B cell (primary cell): ENCODE measurements around the gene C20orf202. TPM values are rescaled to one million over a fixed set of nuclear protein-coding genes. Genes with fewer than 3 reads are reported as not detected.
"Not testable (repeated sequence)": the region's sequence is repeated elsewhere in the genome, so short reads cannot be mapped to it uniquely, and the experiment has no call there.

Source experiments
- ATAC-seq: fragments of 200-7000 bp; cut with Tn5 transposase; one replicate; pipeline ENCODE4 v1.10.0; 2021; ENCODE audit warnings: low read depth, mild to moderate bottlenecking, moderate number of reproducible peaks, moderate library complexity
- CTCF ChIA-PET: fragments of 350-600 bp; sonication (Branson Sonifier 250); formaldehyde crosslinking; loops from one replicate; lab custom pipeline; 2021; ENCODE audit warnings: antibody characterized with exemption, inconsistent platforms; lab: Charles Lee
- POLR2A ChIA-PET: fragments of 350-600 bp; sonication (Branson Sonifier 250); formaldehyde crosslinking; loops from one replicate; lab custom pipeline; 2021; ENCODE audit warnings: antibody characterized with exemption; lab: Charles Lee
- DNase-seq: peaks from one replicate; pipeline ENCODE4 v3.0.0; 2013
- H2AFZ ChIP-seq: 2 replicates; pipeline ENCODE4 v1.6.1; 2012; ENCODE audit warnings: mild to moderate bottlenecking, low read depth, low read length; ENCODE audit not compliant: insufficient read depth, poor library complexity, severe bottlenecking
- H3K27ac ChIP-seq, 2 donors: 1 replicate in 1 of 2; 2 replicates in 1 of 2; pipeline ENCODE4 v1.5.1; 2012 to 2013; ENCODE audit warnings: low read length in 2 of 2, mild to moderate bottlenecking in 2 of 2, moderate library complexity in 1 of 2
- H3K27me3 ChIP-seq, 4 experiments: fragments of 200-600 bp in 1 of 4; sonication (generic) in 1 of 4; replicated peaks in 1 of 4; 1 replicate in 2 of 4; 2 replicates in 2 of 4; pipeline versions ENCODE4 v1.6.1 to v1.7.0; 2013 to 2016; ENCODE audit warnings: low read length in 3 of 4, mild to moderate bottlenecking in 2 of 4, mixed read lengths in 1 of 4, moderate library complexity in 1 of 4; ENCODE audit not compliant: insufficient read depth in 4 of 4, control insufficient read depth in 3 of 4; ENCODE audit errors: control extremely low read depth in 1 of 4
- H3K36me3 ChIP-seq, 2 experiments: replicated peaks in 1 of 2; 1 replicate in 1 of 2; 2 replicates in 1 of 2; pipeline versions ENCODE4 v1.6.1 to v1.7.1; 2013; ENCODE audit warnings: low read length in 1 of 2; ENCODE audit not compliant: insufficient read depth in 2 of 2, control insufficient read depth in 1 of 2; ENCODE audit errors: control extremely low read depth in 1 of 2, extremely low read depth in 1 of 2
- H3K4me1 ChIP-seq, 2 donors: fragments of 200-600 bp in 1 of 2; sonication (generic) in 1 of 2; 1 replicate in 1 of 2; 2 replicates in 1 of 2; pipeline versions ENCODE4 v1.5.1 to v1.6.1; 2013 to 2017; ENCODE audit warnings: low read length in 2 of 2; ENCODE audit not compliant: control insufficient read depth in 2 of 2, insufficient read depth in 2 of 2
- H3K4me2 ChIP-seq: replicated peaks from 2 replicates; pipeline ENCODE3; 2012; ENCODE audit warnings: mild to moderate bottlenecking, low read depth, low read length; ENCODE audit not compliant: poor library complexity, severe bottlenecking
- H3K4me3 ChIP-seq, 5 experiments: fragments of 200-600 bp in 1 of 5; sonication (generic) in 1 of 5; 1 replicate in 3 of 5; 2 replicates in 2 of 5; pipeline versions ENCODE4 v1.5.1 to v1.7.0; 2011 to 2016; ENCODE audit warnings: low read length in 4 of 5, mild to moderate bottlenecking in 4 of 5, low read depth in 2 of 5, control low read depth in 1 of 5, moderate library complexity in 1 of 5; ENCODE audit not compliant: insufficient read depth in 1 of 5; ENCODE audit errors: control extremely low read depth in 1 of 5, extremely low read depth in 1 of 5
- H3K79me2 ChIP-seq: fragments of 200-600 bp; sonication (generic); one replicate; pipeline ENCODE4 v1.6.0; 2016; ENCODE audit warnings: low read length; ENCODE audit not compliant: control insufficient read depth, insufficient read depth
- H3K9ac ChIP-seq: fragments of 200-600 bp; sonication (generic); 2 replicates; pipeline ENCODE4 v1.6.1; 2017; ENCODE audit warnings: mild to moderate bottlenecking, low read length, moderate library complexity
- H3K9me3 ChIP-seq, 3 donors: one replicate each; pipeline versions ENCODE4 v1.6.1 to v1.7.1; 2013; ENCODE audit warnings: low read length in 2 of 3; ENCODE audit not compliant: control insufficient read depth in 2 of 3, insufficient read depth in 1 of 3; ENCODE audit errors: control extremely low read depth in 1 of 3
- H4K20me1 ChIP-seq: 2 replicates; pipeline ENCODE4 v1.6.0; 2012; ENCODE audit warnings: mild to moderate bottlenecking, low read length; ENCODE audit not compliant: insufficient read depth, control insufficient read depth, poor library complexity, severe bottlenecking
- H3K27ac Mint-ChIP-seq: one replicate; pipeline ENCODE4 v1.8.0; 2021; ENCODE audit warnings: mixed read lengths
- H3K27me3 Mint-ChIP-seq: one replicate; pipeline ENCODE4 v1.8.0; 2021; ENCODE audit warnings: mixed read lengths
- H3K4me1 Mint-ChIP-seq: one replicate; pipeline ENCODE4 v1.8.0; 2021; ENCODE audit warnings: mixed read lengths
- H3K4me3 Mint-ChIP-seq: one replicate; pipeline ENCODE4 v1.8.0; 2021; ENCODE audit warnings: mixed read lengths
- H3K9me3 Mint-ChIP-seq: one replicate; pipeline ENCODE4 v1.8.0; 2022; ENCODE audit warnings: mixed read lengths; ENCODE audit not compliant: insufficient read depth
- CTCF ChIP-seq: fragments of 200-600 bp; IDR thresholded peaks from one replicate; pipeline ENCODE4 v1.8.0; 2022; ENCODE audit warnings: antibody characterized with exemption, mild to moderate bottlenecking
- EZH2 ChIP-seq: IDR thresholded peaks from 2 replicates; pipeline ENCODE4 v1.6.1; 2012; ENCODE audit warnings: borderline replicate concordance, low read depth, mild to moderate bottlenecking, moderate library complexity, low read length; ENCODE audit not compliant: insufficient read depth, poor library complexity, severe bottlenecking
- WGBS: methylation state at CpG from one replicate; pipeline ENCODE4 v1.1.5; 2013; ENCODE audit warnings: missing lambda C conversion rate; ENCODE audit not compliant: insufficient coverage; 5-methylcytosine and 5-hydroxymethylcytosine counted together
- intact Hi-C: fragments of 100-400 bp; cut with micrococcal nuclease; formaldehyde crosslinking; loops from one replicate; pipeline ENCODE4 v1.10.0; 2022
- polyA plus RNA-seq: library from polyadenylated mRNA; depleted of rRNA; stranded (reverse); fragments of >200 nt; gene quantifications from 2 replicates; pipeline ENCODE4 v1.2.3, GENCODE V29; 2012
- total RNA-seq, 2 donors: library from RNA; stranded (reverse); fragments of 120-200 nt in 1 of 2; gene quantifications; 1 replicate in 1 of 2; 2 replicates in 1 of 2; pipeline versions ENCODE4 v1.2.3 to v1.2.4, GENCODE V29; 2013 to 2022

C20orf202 gene
- total and polyA plus RNA-seq, 2 donors (not counting 1 experiment from before 2014, with no cell fraction given), result 0.07 TPM; not detected in 1

- H3K4me3 ChIP-seq, CTCF ChIA-PET, H3K9me3 Mint-ChIP-seq, DNase-seq, H3K36me3 ChIP-seq, ATAC-seq, H4K20me1 ChIP-seq, H3K79me2 ChIP-seq, H3K4me3 Mint-ChIP-seq, POLR2A ChIA-PET, H2AFZ ChIP-seq, H3K9ac ChIP-seq, H3K27ac Mint-ChIP-seq, H3K27ac ChIP-seq, H3K4me2 ChIP-seq: not testable (repeated sequence)
- H3K9me3 ChIP-seq, result peaks cover 0 to 24% (median 0%) of the 10 kb centered on the region in 3 donors
- H3K4me1 Mint-ChIP-seq, result peaks cover 16% of the 10 kb centered on the region
- H3K27me3 Mint-ChIP-seq, result peaks cover 23% of the 10 kb centered on the region
- peaks cover 16 to 17% of the 10 kb centered on the region in 2 donors for H3K4me1 ChIP-seq
- peaks cover 0 to 16% (median 10%) of the 10 kb centered on the region in 4 experiments for H3K27me3 ChIP-seq
- WGBS, result 100% methylated on average over 1 of the region's 4 CpGs
- intact Hi-C loops, result loop anchor here (10.0 kb wide), 2 partner anchors 108 to 242 kb away; partner anchors contain the start of genes NSFL1C and PSMF1
Measured at GRCh38 chr20:1222750-1223149, 19.5 kb downstream of the C20orf202 start.

- Histone ChIP-seq H3K27ac (no peak overlapping the region), H2AFZ (no peak overlapping the region), H3K4me1 (peaks cover 16 to 17% of the 10 kb centered on the region in 2 donors), H3K9ac (no peak overlapping the region), H3K27me3 (peaks cover 1 to 22% (median 17%) of the 10 kb centered on the region in 4 experiments), H3K36me3 (no peaks in the 10 kb centered on the region), H3K79me2 (no peaks in the 10 kb centered on the region), H3K9me3 (peaks cover 0 to 24% (median 0%) of the 10 kb centered on the region in 3 donors), H4K20me1 (no peaks in the 10 kb centered on the region), H3K4me3 (no peak overlapping the region), H3K4me2 (no peak overlapping the region)
- 88% methylated on average over 19 of the region's 20 CpGs for WGBS
- intact Hi-C loops, result loop anchor here (10.0 kb wide), 2 partner anchors 110 to 240 kb away; partner anchors contain the start of genes NSFL1C and PSMF1
- H3K27me3 Mint-ChIP-seq, result peaks cover 23% of the 10 kb centered on the region
- ChIA-PET POLR2A (no interaction called here), CTCF (interaction anchor here (1.2 kb wide), 1 partner anchor 12 kb away, joined by 3 read pairs; no protein-coding TSS in a partner anchor)
- no peak for TF ChIP-seq EZH2
- no peak for TF ChIP-seq CTCF
- peak overlapping the region; percentile 35 for H3K4me3 Mint-ChIP-seq
- DNase-seq, result peak; percentile 14
- peaks cover 16% of the 10 kb centered on the region for H3K4me1 Mint-ChIP-seq
- no peak for ATAC-seq
- H3K9me3 Mint-ChIP-seq, result no peaks in the 10 kb centered on the region
- no peak overlapping the region for H3K27ac Mint-ChIP-seq
Measured at GRCh38 chr20:1224205-1224890, 21.1 kb downstream of the C20orf202 start.
